HEK293T (cell line): ENCODE data around the gene ZNRD2.

Source experiments
- CTCF ChIA-PET: fragments of 350-600 bp; formaldehyde crosslinking; extraction: SDS; loops from one replicate; lab custom pipeline; 2021; ENCODE audit warnings: antibody characterized with exemption, inconsistent platforms; lab: Yijun Ruan, JAX
- POLR2A ChIA-PET: fragments of 350-600 bp; formaldehyde crosslinking; extraction: SDS; loops from one replicate; lab custom pipeline; 2020; ENCODE audit warnings: antibody characterized with exemption, inconsistent platforms; lab: Yijun Ruan, JAX
- DNase-seq: peaks from one replicate; pipeline ENCODE4 v3.0.0; 2012; ENCODE audit warnings: mixed read lengths; ENCODE audit errors: extremely low spot score
- ARNT ChIP-seq: fragments of 450-650 bp; IDR thresholded peaks from 2 replicates; pipeline ENCODE4 v1.6.1; 2017; ENCODE audit warnings: mild to moderate bottlenecking
- BHLHE40 ChIP-seq: fragments of 450-650 bp; IDR thresholded peaks from 2 replicates; pipeline ENCODE4 v1.6.1; 2016; ENCODE audit warnings: mild to moderate bottlenecking, moderate library complexity, borderline replicate concordance
- CTBP1 ChIP-seq: fragments of 450-650 bp; IDR thresholded peaks from 2 replicates; pipeline ENCODE4 v1.6.1; 2016; ENCODE audit warnings: borderline replicate concordance
- ELF4 ChIP-seq: fragments of 450-650 bp; IDR thresholded peaks from 2 replicates; pipeline ENCODE4 v1.6.1; 2017; ENCODE audit warnings: antibody characterized with exemption
- FOXA1 ChIP-seq: fragments of 450-650 bp; IDR thresholded peaks from 2 replicates; pipeline ENCODE4 v1.6.1; 2016; ENCODE audit warnings: mild to moderate bottlenecking
- FOXK2 ChIP-seq: fragments of 450-650 bp; IDR thresholded peaks from 2 replicates; pipeline ENCODE4 v1.6.1; 2016; ENCODE audit warnings: mild to moderate bottlenecking
- FOXM1 ChIP-seq: fragments of 450-650 bp; IDR thresholded peaks from 2 replicates; pipeline ENCODE4 v1.6.1; 2017; ENCODE audit warnings: mild to moderate bottlenecking, borderline replicate concordance
- HDGF ChIP-seq: fragments of 450-650 bp; IDR thresholded peaks from 2 replicates; pipeline ENCODE4 v1.6.1; 2017; ENCODE audit warnings: antibody characterized with exemption, borderline replicate concordance
- L3MBTL2 ChIP-seq: fragments of 450-650 bp; conservative IDR thresholded peaks from 2 replicates; pipeline ENCODE4 v1.6.1; 2016; ENCODE audit warnings: mild to moderate bottlenecking
- LEF1 ChIP-seq: fragments of 450-650 bp; IDR thresholded peaks from 2 replicates; pipeline ENCODE4 v1.6.1; 2017; ENCODE audit warnings: mild to moderate bottlenecking, borderline replicate concordance
- NFRKB ChIP-seq: fragments of 450-650 bp; IDR thresholded peaks from 2 replicates; pipeline ENCODE4 v1.6.1; 2016; ENCODE audit warnings: mild to moderate bottlenecking, moderate library complexity
- PKNOX1 ChIP-seq: fragments of 450-650 bp; IDR thresholded peaks from 2 replicates; pipeline ENCODE4 v1.6.1; 2016
- SP1 ChIP-seq: fragments of 450-650 bp; IDR thresholded peaks from 2 replicates; pipeline ENCODE4 v1.6.1; 2017
- SUZ12 ChIP-seq: fragments of 450-650 bp; IDR thresholded peaks from 2 replicates; pipeline ENCODE4 v1.6.1; 2016; ENCODE audit warnings: mild to moderate bottlenecking
- TARDBP ChIP-seq: fragments of 450-650 bp; IDR thresholded peaks from 2 replicates; pipeline ENCODE4 v1.6.1; 2016
- ZNF384 ChIP-seq: fragments of 450-650 bp; IDR thresholded peaks from 2 replicates; pipeline ENCODE4 v1.6.1; 2016

The ZNRD2 gene

DNA sequence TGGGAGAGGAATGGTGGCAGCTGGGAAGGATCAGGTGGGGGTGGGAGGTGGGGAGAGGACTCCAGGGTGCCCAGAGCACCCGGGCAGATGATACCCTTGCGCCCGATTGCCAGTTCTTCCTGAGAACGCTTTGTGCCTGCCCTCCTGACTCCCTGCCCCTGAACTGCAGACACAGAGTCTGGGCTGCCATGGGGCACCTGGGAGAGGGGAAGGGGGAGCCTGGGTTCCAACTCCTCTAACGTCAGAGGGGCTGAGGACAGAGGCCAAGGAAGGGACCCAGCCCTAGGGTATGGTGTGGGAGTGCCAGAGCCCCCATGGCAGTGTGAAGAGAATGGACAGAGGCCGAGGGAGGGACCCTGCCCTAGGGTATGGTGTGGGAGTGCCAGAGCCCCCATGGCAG, 26.2 kb downstream of the ZNRD2 start:
- ChIA-PET POLR2A (interaction anchor here (1.0 to 1.3 kb wide), 2 partner anchors 19 to 25 kb away, joined by 3 to 4 read pairs; partner anchors contain the start of gene PCNX3), CTCF (interaction anchor here (0.7 to 4.3 kb wide), 2 partner anchors 57 to 242 kb away, joined by 3 to 40 read pairs; partner anchors contain the start of gene TIGD3)
- no peak for TF ChIP-seq BHLHE40
- TF ChIP-seq SP1 = no peak
- TF ChIP-seq HDGF = no peak
- TF ChIP-seq TARDBP = no peak
- no peak for TF ChIP-seq FOXK2
- no peak for TF ChIP-seq FOXM1
- TF ChIP-seq CTBP1 = no peak
- no peak for TF ChIP-seq L3MBTL2
- TF ChIP-seq ELF4 = no peak
- no peak for TF ChIP-seq LEF1
- no peak for TF ChIP-seq PKNOX1
- no peak for TF ChIP-seq NFRKB
- no peak for TF ChIP-seq FOXA1
- TF ChIP-seq ARNT = no peak
- DNase-seq = no peak

- TF ChIP-seq PKNOX1 (no peak), ARNT (no peak), FOXM1 (no peak), NFRKB (no peak), L3MBTL2 (no peak), FOXK2 (no peak), ELF4 (no peak), SP1 (no peak), CTBP1 (no peak), SUZ12 (no peak), LEF1 (no peak), BHLHE40 (no peak)
- ChIA-PET POLR2A (interaction anchor here (1.7 kb wide), 1 partner anchor 17 kb away, joined by 7 read pairs; the partner anchor contains the start of gene PCNX3), CTCF (no interaction called here)
- no peak for DNase-seq
Observed at GRCh38 chr11:65598258-65598699, 28.0 kb downstream of the ZNRD2 start.

- POLR2A ChIA-PET = no interaction called here
- no peak for DNase-seq
- TF ChIP-seq HDGF (no peak), ARNT (no peak), PKNOX1 (no peak), TARDBP (no peak), LEF1 (no peak), FOXA1 (no peak), CTBP1 (no peak), SP1 (no peak)
- CTCF ChIA-PET = no interaction called here
Observed at GRCh38 chr11:65599216-65599954, 29.1 kb downstream of the ZNRD2 start.

- CTCF ChIA-PET = no interaction called here
- POLR2A ChIA-PET = no interaction called here
- TF ChIP-seq CTBP1 (no peak), FOXM1 (no peak), HDGF (no peak), BHLHE40 (no peak), SP1 (no peak), TARDBP (no peak), LEF1 (no peak)
- DNase-seq = no peak
Observed at GRCh38 chr11:65599955-65600246, 29.6 kb downstream of the ZNRD2 start.

DNA sequence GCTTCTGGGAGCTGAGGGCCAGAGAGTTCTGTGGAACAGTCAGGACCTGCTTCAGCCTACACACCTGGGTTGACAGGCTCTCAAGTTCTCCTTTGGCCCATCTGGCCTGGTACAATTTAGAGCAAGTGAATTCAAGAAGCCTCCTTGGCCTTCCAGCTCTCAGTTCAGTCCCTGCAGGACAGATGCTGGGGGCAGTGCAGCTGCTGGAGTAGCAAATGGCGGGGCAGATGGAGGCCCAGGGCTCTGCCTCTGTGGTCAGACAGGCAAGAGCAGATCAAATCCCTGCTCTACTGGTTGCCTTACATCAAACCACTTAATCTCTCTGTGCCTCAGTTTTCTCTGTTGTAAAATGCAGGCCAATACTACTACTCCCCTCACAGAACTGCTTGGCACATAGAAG, 34.0 kb downstream of the ZNRD2 start:
- POLR2A ChIA-PET = interaction anchor here (1.1 to 3.5 kb wide), 2 partner anchors 9 to 11 kb away, joined by 3 to 16 read pairs; partner anchors contain the start of gene PCNX3
- TF ChIP-seq PKNOX1 = no peak
- TF ChIP-seq FOXK2 = no peak
- no peak for TF ChIP-seq SUZ12
- TF ChIP-seq HDGF = no peak
- no peak for TF ChIP-seq L3MBTL2
- TF ChIP-seq ARNT = no peak
- no peak for TF ChIP-seq NFRKB
- no peak for TF ChIP-seq ZNF384
- no peak for TF ChIP-seq FOXA1
- TF ChIP-seq LEF1 = no peak
- TF ChIP-seq TARDBP = no peak
- TF ChIP-seq ELF4 = no peak
- TF ChIP-seq BHLHE40 = no peak
- TF ChIP-seq FOXM1 = no peak
- no peak for TF ChIP-seq SP1
- no peak for TF ChIP-seq CTBP1
- CTCF ChIA-PET = interaction anchor here (1.7 kb wide), 1 partner anchor 11 kb away, joined by 7 read pairs; no protein-coding TSS in a partner anchor
- no peak for DNase-seq
